ENCODE results near the gene TEAD2.
"Not testable (repeated sequence)": the region's sequence is repeated elsewhere in the genome, so short reads cannot be mapped to it uniquely, and the experiment has no call there.

Gene TEAD2

DNA sequence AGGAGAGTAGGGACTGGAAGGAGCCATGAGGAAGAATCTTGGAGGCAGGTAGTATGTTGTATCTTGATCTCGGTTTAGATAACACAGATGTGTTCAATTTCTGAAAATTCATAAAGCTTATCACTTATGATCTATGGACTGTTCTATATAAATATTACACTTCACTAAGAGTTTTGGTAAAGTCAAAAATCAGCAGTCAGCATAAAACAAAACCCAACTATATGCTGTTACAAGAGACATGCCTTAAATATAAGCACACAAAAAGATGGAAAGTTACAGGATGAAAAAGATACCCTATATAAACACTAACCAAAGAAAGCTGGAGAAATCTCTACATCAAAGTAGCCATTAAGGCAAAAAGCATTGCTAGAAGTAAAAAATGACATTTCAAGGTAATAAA, 21.4 kb upstream of the TEAD2 start:
- no peak for DNase-seq

DNA sequence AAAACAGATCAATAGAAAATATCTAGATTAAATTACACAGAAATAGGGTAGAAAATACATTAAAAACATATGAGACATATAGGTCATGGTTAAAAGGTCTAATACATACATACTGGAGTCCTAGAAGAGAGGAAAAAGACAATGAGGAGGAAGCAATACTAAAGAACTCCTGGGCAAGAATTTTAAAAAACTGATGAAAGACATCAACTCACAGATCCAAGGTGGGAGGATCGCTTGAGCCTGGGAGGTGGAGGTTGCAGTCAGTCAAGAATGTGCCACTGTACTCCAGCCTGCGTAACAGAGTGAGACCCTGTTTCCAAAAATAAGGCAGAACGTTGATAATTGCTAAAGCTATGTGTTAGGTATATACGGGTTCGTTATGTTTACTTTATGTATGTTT, 20.4 kb upstream of the TEAD2 start:
- DNase-seq, result no peak

DNA sequence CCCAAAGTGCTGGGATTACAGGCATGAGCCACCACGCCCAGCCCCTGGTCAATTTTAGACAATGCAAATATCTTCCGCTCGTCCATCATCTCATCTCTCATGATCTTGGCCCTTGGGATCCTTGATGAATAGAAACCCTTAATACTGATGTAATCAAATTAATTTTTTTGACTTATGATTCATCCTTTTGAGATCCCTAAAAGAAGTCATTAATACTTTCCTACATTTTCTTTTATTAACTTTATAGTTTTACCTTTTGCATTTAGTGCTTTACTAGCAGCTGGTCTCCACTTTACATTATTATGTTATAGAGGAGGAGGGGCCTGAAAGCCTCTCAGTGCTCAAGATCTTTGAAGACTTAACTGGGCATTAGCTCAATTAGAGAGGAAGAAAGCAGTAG, 18.2 kb upstream of the TEAD2 start:
- DNase-seq, result no peak

DNA sequence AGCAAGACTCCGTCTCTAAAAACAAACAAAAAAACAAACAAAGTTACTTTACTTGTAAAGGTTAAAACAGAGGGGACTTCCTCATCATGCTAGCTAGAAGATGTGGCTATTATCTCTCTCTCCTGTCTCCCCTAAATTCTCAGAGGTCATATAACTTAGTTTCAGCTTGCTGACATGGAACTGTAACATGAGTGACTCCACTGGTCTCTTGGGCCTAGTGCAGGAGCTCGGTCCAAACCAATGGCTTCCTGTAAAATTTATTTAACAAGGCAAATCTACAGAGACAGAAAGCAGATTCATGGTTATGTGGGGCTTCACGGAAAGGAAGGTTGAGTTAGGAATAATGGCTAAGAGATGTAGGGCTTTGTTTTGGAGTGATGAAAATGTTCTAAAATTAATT, 16.3 kb upstream of the TEAD2 start:
- DNase-seq, result no peak

DNA sequence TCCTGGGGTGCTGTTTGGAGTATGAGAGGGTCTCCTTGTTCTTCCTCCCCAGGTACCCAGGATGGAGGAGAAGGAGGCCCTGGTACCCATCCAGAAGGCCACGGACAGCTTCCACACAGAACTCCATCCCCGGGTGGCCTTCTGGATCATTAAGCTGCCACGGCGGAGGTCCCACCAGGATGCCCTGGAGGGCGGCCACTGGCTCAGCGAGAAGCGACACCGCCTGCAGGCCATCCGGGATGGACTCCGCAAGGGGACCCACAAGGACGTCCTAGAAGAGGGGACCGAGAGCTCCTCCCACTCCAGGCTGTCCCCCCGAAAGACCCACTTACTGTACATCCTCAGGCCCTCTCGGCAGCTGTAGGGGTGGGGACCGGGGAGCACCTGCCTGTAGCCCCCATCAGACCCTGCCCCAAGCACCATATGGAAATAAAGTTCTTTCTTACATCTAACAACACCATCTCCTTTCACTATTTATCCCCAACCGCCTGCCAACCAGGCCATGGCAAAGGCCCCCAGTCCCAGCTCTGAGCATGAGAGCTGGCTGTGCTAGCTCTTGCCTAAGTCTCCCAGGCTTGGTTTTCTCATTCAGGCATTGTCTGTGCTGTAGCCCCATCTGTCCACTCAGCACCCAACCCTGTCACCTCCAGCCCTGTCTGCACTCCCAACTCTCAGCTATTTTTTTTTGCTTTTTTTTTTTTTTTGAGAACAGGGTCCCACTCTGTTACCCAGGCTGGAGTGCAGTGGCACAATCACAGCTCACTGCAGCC, 12.6 kb upstream of the TEAD2 start:
- DNase-seq, result no peak

DNA sequence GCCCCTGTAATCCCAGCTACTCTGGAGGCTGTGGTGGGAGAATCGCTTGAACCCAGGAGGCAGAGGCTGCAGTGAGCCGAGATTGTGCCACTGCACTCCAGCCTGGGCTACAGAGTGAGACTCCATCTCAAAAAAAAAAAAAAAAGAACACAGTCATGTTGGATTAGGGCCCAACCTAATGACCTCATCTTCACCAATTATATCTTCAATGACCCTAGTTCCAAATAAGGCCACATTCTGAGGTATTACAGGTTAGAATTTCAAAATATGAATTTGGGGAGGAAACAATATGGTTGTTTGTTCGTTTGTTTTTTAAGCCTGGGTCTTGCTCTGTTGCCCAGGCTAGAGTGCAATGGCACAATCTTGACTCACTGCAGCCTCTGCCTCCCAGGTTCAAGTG, 11.0 kb upstream of the TEAD2 start:
- DNase-seq, result not testable (repeated sequence)

DNA sequence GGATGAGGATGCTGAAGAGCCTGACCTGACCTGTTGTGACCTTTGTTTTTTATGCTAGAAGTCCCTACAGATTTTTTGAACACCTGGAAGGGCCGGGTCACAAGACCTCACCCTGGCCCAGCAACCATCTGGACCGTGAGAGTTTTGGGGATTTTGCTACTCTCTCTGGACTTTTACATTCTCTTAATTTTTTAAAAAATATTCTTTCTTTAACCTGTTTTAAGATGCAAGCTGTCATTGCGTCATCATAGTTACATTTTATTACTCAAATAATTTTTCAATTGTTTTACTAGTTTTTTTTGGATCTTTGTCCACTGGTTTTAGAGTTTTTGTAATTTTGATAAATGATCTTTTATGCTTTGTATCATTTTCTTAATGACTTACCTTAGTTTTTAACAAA, 9.0 kb upstream of the TEAD2 start:
- no peak for DNase-seq

DNA sequence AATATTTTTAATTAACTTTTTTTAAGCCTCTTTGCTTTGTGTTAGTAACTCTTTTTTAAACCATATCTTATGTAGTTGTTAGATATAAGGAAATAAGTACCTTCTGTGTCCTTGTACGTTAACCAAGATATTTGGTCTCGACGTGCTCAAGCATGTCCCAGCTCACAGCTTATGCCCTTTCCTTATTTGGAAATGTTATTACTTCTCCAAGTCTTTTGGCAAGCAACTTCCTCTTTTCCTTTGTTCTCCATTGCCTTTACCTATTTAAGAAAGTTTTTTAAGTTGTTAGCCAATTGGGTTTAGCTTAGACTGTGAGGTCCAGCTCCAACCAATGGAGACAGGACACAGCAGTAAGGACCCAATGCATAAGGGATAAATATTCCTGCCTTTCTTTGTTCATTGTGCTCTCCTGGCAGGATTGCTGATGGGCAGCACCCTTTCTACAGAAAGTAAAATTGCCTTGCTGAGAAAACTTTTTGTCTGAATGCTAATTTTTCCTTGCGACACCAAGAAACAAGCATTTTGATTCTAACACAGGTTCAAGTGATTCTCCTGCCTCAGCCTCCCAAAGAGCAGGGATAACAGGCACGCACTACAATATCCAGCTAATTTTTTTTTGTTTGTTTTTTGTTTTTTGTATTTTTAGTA, 6.6 kb upstream of the TEAD2 start:
- DNase-seq, result no peak

DNA sequence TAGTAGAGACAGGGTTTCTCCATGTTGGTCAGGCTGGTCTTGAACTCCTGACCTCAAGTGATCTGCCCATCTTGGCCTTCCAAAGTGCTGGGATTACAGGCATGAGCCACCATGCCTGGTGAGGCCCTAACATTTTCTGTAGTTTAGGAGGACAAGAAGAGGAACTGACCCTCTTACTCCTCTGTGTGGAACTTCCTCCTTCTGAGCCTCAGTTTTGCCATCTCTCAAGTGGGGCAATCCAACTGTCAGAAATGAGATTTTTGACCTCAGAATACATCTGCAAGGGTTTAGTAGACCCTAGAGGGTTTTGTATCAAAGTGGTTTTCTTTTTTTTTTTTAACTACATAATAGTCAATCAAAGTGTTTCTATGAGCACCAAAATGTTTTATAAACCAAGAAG, 3.9 kb upstream of the TEAD2 start:
- DNase-seq, result no peak

DNA sequence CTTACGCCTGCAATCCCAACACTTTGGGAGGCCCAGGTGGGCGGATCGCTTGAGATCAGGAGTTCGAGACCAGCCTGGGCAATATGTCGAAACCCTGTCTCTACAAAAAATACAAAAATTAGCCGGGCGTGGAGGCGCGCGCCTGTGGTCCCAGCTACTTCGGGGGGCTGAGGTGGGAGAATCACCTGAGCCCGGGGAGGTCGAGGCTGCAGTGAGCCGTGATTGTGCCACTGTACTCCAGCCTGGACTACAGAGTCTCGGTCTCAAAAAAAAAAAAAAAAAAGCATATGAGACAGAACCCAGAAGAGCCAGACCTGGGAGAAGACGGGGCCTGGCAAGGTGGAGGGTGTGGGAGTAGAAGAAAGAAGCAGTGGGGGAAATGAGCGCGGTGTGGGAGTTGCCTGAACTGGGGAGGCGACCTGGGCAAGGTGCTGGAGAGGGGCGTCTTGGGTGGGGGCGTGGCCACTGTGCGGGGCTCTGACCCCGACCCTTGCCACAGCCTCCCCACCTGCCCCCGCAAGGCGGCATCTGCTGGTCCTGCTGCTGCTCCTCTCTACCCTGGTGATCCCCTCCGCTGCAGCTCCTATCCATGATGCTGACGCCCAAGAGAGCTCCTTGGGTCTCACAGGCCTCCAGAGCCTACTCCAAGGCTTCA, 2.0 kb upstream of the TEAD2 start:
- no peak for DNase-seq

DNA sequence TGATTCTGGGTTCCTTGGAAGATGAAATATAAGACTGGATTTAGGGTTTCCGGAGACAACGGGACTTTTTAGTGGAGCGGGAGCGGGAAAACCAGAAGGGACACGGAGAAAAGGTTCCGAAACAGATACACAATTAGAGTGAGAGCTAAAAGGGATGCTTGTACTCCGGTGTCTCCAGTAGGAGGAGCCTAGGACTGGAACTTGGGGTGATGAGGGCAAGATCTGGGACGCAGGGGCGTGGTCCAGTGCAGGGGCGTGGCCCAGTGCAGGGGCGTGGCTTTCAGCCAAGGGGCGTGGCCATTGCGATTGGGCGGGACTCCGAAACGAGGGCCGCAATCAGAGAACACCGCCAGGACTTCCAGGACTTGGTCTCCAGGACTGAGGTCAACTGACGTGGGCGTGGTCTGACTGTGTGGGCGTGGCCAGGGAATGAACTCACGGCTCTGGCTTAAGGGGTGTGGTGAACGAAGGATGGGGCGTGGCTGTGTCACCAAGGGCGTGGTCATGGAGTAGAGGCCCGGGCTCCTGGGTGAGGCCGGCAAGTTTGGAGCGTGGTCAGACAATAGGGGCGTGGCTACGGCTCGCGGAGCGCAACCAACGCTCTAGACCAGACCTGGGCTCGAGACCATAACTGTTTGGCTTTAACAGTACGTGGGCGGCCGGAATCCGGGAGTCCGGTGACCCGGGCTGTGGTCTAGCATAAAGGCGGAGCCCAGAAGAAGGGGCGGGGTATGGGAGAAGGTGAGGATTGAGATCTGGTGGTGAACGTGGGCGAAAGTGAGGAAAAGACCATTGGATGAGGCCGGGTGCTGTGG, 1.3 kb upstream of the TEAD2 start, which contains the start of gene DKKL1:
Gene DKKL1 (plus strand): TSS at position 610 of the 815 bp plus-strand sequence. CDS start 122 bp downstream, at position 732.
- DNase-seq, result peak; percentile 98

DNA sequence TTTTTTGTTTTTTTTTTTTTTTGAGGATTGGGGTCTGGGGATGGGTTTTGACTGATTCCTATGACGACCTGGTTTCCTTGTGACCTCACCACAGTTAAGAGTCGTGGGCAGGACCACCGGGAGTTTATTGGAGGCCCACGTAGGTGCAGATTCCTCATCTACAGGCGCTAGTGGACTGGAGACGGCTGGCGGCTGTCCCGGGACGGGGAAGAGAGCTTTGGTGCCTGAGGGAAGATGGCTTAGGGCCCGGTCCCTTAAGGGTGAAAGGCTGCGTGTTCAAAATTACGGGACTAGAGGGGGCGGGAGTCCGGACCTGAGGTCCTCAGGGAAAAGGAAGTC, 682 bp upstream of the TEAD2 start:
- DNase-seq, result no peak

DNA sequence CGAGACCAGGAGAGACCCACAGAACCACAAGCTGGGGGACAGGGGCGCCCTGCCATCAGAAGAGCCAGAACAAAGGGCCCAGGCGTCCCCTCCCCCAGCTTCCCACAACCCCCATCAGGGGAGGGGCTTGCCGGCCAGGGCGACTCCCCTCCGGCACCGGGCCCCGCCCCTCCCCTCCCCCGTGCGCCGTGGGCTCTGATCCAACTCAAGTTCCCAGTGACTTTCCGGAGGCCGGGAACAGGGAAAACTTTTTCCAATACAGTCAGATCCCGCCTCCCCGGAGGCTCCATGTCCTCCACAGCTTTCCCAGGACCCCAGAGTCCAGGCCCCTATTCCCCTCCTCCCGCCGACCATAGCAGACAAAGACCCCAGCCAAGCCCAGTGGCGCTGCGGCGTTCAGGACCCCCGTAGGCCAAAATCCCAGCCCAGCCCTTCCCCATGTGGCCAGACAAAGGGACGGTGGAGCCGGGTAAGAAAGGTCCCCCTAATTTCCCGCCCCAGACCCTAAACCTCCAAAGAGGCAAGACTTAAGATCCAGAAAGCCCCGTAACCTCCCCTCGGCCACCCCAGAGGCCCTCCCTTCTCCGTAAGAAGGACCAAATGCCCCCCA, 673 bp downstream of the TEAD2 start:
- DNase-seq, result peak; percentile 90

DNA sequence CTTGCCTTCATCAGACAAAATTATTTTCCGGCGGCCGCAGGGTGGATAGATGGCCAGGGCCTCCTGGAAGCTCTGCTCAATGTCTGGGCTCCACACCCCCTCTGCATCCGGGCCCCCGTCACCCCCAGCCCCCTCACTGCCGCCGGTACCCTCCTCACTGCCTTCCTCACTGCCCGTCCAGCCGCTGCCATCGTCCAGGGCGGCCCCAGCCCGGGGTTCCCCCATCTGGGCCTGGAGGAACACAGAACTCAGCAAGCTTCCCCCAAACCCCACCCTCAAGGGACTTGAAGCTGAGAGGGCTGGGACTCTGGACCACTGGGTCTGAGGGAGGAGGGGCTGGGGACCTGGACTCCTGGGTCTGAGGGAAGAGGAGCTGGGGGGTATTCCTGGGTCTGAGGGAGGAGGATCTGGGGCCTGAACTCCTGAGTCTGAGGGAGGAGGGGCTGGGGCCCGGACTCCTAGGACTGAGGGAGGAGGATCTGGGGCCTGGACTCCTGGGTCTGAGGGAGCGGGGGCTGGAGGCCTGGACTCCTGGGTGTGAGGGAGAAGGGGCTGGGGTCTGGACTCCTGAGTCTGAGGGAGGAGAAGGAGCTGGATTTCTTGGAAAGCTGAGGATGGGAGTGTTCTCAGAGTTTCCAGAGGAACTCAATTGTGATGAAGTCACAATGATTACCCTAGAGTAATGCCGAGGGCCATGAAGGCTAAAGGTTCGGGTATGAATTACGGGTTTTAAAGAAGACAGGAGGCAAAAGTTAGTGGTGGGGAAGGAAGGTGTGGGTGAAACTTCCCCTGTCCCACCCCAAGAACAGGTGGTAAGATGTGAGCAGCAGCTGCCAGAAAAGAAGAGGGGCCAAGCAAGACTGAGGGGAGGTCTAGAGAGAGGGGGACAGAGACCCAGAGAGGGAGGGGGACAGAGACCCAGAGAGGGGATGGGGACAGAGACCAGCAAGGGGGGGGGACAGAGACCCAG, 2.1 kb downstream of the TEAD2 start:
- no peak for DNase-seq

DNA sequence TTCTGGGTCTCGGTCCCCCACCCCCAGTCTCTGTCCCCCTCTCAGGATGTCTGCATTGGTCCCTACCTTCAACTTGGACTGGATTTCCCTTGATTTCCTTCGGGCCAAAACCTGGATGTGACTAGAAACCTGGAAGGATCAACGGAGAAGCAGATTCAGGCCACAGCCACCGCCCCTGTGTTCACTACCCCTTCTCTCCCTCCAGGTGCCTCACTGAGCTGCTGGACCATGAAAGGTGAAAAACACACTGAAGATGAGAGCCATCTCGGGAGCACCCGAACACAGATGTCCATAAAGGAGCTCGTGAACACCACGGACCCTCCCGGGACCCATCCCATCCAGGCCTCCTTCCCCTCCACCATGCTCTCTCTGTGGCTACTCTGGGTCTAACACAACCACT, 5.0 kb downstream of the TEAD2 start:
- no peak for DNase-seq

DNA sequence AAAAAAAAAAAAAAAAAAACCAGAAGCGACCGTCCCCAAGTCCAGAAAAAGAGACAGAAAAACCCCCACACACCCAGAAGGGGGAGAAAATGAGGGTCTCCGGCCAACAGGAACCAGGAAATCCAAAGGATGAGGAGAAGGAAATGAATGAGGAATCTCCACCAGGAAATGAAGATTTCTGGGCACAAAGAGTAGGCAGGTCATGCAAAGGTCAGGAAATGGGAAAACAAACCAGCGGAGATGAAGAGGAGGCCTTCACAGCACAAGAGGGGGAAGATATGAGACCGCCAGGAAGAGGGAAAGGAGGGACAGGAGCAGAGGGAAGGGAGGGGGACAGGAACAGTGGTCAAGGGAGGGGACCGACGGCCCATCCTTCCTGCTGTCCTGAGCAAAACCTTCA, 5.8 kb downstream of the TEAD2 start:
- DNase-seq, result no peak

DNA sequence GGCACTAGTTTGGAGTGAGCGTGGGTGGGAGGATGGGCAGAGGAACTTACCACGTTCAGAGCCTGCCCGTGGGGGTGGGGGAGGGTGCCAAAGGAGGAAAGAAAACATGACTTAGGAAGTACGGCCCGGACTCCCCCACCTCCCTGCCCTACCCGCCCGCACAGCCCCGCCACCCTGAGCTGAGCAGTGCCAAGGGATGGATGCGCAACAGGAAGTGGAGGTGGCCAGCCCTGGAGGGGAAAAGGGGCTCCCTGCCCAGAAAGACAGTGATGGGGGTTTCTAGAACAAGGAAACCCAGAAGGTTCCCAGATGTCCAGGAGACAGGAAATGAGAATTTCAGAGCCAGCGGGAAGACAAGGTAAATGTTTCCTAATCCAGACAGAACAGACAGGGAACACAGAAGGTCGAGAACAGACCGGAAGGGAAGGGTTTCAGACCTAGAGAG, 6.3 kb downstream of the TEAD2 start:
- no peak for DNase-seq

DNA sequence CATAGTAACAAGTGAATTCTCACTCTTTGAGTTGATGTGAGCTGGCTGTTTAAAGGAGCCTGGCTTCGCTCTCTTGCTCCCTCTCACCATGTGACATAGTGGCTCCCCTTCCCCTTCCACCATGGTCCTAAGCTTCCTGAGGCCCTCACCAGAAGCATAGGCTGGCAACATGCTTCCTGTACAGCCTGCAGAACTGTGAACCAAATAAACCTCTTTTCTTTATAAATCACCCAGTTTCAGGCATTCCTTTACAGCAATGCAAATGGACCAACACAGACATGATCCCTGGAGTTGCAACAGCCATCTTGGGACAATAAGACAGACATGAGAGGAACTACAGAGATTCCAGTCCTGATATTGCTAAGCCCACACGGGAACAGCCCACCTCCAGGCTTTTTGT, 12.6 kb downstream of the TEAD2 start:
- no peak for DNase-seq

DNA sequence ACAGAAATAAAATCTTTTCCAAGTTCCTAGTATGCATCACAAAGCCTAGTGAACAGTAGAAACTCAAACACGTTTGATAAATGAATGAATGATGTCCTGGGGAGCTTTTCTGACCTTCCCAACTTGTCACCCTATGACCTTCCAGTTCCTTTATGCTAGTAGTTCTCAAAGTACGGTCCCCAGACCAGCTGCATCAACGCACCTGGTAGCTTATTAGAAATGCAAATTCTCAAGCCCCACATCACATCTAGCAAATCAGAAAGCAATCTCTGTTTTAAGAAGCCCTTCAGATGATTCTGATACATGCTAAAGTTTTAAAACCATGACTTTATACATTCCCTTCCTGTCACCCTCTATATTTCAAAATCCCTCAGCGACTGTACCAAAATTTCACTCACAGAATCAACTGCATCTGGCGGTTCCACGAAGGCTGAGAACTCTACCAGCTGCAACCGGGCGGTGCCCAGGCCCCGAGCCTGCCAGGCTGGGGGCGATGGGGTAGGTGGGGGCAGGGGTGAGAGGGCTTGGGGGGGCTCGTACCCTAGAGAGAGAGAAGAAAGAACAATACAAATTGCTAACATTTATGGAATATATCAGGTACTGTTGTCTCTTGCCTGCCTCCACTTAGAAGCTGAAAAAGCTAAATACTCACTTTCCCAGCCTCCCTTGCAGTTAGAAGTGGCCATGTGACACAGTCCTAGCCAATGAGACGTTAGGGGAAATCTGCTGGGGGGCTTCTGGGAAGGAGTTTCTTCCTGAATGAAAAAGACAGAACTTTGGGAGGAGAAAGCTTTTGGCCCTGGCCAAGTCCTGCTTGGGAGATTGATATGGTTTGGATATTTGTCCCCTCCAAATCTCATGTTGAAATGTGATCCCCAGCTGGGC, 13.7 kb downstream of the TEAD2 start:
- DNase-seq, result no peak

DNA sequence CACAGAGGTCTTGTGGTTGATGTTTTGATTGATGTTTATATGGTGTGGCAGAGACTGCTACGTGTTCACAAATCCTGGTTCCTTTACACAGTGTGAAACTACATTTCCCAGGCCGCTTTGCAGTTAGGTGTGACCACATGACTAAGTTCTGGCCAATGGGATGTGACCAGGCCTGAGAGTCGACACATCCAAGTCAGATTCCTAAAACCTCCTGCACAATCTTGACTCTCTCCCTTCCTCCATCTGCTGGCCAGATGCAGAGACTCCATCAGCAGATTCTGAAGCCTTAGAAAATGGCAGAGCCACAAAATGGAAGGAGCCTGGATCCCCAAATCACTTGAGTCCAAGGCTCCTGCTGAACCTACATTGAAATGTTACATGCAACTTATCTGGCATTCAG, 14.4 kb downstream of the TEAD2 start:
- peak; percentile 76 for DNase-seq

Data from fibroblast of skin of back (primary cell).